HG03354 (cell line): ENCODE data around the gene IGFLR1.
"Not testable (repeated sequence)": the region's sequence is repeated elsewhere in the genome, so short reads cannot be mapped to it uniquely, and the experiment has no call there.

Experiments
- ATAC-seq: cut with Tn5 transposase; IDR thresholded peaks from one replicate; pipeline ENCODE4 v1.9.1; 2021; ENCODE audit warnings: mild to moderate bottlenecking; ENCODE audit not compliant: unreplicated experiment, poor library complexity, severe bottlenecking

Gene IGFLR1

GRCh38 chr19:35714601-35715354 is 27.5 kb downstream of the IGFLR1 start:
- ATAC-seq = no peak

GRCh38 chr19:35713904-35714495 is 28.3 kb downstream of the IGFLR1 start:
- ATAC-seq = no peak

DNA sequence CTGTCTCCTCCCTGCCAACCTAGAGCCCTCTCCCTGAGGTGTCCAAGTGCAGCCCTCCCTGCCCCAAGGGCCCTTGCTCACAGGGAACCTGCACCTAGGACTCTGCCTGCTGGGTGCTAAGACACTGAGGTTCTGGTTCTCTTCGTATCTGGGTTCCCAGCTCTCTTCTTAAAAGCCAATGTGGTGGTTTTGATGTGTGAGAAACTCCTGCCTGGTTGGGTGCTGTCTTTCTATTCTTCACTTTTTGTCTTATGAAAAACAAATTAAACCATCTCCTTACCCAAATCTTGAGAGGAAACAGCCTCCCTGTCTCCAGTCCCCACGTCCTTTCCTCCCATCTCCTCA is 28.8 kb downstream of the IGFLR1 start:
- ATAC-seq = no peak

DNA sequence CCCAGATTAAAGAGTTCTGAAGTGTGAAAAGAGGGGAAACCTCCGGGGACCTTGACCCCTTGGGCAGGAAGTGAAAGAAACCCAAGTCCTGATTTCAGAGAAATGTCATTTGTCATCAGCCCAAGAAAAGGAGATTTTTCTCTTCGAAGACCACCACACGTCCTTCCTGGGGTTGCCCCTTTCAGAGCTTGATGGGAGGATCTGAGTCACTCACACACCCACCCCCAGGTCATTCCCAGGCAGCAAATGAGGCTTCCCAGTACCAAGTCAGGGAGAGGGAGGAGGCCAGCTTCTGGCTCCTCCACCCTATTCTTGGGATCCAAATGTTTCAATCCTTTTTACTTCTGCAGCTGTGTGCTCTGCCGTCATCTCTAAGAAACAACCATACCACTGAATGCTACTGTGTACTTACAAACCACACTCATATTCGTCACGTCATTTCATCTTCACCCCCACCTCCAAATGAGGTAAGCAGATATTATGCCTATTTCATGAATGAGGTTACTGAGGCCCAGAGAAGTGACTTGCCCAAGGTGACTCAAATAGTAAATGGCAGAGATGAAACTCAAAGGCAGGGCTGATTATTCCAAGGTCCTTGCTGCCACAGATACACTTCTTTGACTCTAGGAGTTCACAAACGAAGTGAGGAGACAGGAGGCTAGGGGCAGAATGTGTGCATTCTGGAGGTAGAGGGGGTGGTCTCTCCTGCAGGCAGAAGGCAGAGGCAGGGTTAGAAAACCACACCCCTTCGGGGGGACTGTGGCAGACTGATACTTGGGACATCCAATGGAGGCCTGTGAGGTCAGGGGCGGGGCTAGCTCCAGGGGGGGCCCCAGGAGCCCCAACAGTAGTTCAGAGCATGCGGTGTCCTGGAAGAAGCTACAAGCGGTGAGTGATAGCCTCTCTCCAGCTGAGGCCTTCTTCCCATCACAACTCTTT is 29.4 kb downstream of the IGFLR1 start:
- no peak for ATAC-seq

DNA sequence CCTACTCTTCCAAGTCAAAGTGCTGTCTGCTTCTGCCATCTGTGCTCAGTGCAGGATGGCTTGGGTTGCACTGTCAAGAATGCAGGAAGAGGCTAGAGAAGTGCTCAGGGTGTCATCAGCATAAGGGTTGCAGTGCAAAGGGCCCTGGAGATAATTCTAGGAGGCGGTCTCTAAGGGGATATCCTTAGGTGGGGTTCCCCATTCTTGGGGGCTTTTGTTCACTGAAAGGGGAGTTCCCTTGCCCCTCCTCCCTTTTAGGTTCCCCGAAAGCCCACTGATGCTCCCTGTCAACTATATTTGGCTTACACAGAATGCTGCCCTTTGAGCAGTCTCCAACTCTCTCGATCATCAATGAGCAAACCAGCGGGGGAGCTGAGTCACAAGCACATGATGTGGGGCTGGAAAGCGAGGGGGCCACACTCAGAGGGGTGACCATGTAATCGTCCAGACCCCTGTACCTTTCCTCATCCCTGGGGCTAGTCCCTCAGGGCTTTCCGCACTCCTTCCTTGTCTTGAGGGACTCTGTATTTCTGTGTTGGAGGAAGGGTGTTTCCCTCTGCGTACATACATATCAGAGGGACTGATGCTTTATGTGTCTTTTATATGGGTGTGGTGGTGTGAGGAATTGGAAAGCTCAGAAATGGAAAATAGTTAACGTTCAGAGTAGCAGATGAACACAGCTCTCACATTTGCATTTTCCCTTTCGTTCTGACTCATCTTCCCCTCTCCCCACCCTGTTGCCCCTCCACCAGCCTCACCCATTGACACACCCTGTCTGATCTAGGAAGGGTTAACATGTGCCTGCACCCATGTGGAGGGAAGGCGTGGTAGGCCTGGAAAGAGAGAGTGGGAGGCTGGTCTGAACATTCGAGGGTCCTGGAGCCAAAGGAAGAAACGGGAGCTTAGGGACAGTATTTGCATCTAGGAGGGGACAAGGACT is 31.2 kb downstream of the IGFLR1 start:
- peak; percentile 42 for ATAC-seq

GRCh38 chr19:35708391-35708790 is 33.9 kb downstream of the IGFLR1 start:
- ATAC-seq = no peak

DNA sequence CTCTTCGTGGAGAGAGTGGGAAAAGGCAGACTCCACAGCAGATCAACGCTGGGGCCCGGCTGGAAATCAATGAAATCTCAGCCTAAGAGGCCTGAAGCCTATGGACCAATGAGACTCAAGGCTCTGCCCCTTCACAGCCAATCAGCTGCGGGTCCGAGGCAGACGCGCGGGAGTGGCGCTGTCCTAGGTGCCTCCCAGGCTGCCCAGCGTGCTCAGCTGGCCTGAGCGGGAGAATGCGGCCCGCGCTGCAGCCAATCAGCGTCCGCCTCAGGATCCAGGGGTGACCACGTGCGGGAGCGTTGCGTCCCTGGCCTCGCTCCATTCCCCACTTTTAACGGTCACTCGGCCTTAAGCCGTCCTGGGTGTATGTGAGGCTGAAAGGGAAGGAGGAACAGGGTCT is 38.0 kb downstream of the IGFLR1 start, which contains the start of gene ZBTB32:
Gene ZBTB32 (plus strand): TSS at position 341 of the 400 bp plus-strand sequence. CDS start 10,069 bp downstream, outside the sequence.
- ATAC-seq = no peak

- no peak for ATAC-seq
Measured at GRCh38 chr19:35703343-35703742, 38.9 kb downstream of the IGFLR1 start.

- ATAC-seq = peak; percentile 96
Measured at GRCh38 chr19:35702223-35703012, 39.8 kb downstream of the IGFLR1 start.

- ATAC-seq = no peak
Measured at GRCh38 chr19:35696835-35697234, 45.4 kb downstream of the IGFLR1 start.

DNA sequence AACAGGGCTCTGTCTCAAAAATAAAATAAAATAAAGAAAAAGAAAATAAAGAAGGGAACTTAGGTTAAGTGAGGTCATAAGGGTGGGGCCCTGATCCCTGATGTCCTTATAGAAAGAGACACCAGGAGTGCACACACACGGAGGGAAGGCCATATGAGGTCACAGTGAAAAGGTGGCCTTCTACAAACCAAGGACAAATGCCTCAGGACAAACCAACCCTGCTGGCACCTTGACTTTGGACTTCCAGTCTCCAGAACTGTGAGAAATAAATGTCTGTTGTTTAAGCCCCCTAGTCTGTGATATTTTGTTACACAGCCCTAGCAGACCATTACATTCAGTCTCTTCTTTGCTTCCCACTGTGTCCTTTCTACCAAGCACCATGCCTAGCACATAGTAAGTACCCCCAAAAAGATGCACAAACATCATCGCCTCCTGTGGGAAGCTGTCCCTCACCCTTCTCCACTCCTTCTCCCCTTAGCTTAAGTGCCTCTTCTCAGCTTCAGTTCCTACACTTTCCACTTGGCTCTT is 46.3 kb downstream of the IGFLR1 start:
- ATAC-seq = no peak

GRCh38 chr19:35693835-35694599 is 48.2 kb downstream of the IGFLR1 start:
- ATAC-seq = peak; percentile 82

- no peak for ATAC-seq
Measured at GRCh38 chr19:35693422-35693821, 48.8 kb downstream of the IGFLR1 start.

GRCh38 chr19:35692010-35692409 is 50.2 kb downstream of the IGFLR1 start:
- no peak for ATAC-seq

- ATAC-seq = not testable (repeated sequence)
Measured at GRCh38 chr19:35691106-35691505, 51.1 kb downstream of the IGFLR1 start.

DNA sequence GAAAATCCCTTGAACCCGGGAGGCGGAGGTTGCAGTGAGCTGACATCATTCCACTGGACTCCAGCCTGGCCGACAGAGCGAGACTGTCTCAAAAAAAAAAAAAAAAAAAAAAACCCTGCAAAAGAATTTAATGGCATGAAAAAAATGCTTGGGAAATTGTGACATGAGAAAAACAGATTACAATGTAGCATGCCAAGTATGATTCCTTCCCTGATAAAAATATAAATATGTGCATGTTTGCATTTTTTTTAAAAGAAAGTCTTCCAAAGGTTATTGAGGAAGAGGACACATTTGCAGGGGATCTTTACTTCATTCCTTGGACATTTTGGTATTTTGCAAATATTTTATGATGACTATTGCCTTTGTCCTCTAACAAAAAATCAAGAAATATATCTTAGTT is 52.4 kb downstream of the IGFLR1 start:
- no peak for ATAC-seq
